ENCODE results near the gene SIMC1. TPM values are rescaled to one million over a fixed set of nuclear protein-coding genes. Genes with fewer than 3 reads are reported as not detected.
"Not testable (repeated sequence)": the region's sequence is repeated elsewhere in the genome, so short reads cannot be mapped to it uniquely, and the experiment has no call there.

The SIMC1 gene
- total RNA-seq, 2 experiments from 2014 or later, result 24.6 to 36.9 TPM

DNA sequence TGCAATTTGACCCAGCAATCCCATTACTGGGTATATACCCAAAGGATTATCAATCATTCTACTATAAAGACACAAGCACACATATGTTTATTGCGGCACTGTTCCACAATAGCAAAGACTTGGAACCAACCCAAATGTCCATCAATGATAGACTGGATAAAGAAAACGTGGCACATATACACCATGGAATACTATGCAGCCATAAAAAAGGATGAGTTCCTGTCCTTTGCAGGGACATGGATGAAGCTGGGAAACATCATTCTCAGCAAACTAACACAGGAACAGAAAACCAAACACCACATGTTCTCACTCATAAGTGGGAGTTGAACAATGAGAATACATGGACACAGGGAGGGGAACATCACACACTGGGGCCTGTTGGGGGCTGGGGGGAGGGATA is 39.9 kb upstream of the SIMC1 start:
- ATAC-seq; H3K4me1 Mint-ChIP-seq; CTCF ChIA-PET; H3K4me3 Mint-ChIP-seq; DNase-seq; H3K9me3 Mint-ChIP-seq (ENCODE audit: low read depth); H3K27ac Mint-ChIP-seq; H3K36me3 Mint-ChIP-seq: not testable (repeated sequence)
- H3K27me3 Mint-ChIP-seq, result peaks cover 32% of the 10 kb centered on the region

DNA sequence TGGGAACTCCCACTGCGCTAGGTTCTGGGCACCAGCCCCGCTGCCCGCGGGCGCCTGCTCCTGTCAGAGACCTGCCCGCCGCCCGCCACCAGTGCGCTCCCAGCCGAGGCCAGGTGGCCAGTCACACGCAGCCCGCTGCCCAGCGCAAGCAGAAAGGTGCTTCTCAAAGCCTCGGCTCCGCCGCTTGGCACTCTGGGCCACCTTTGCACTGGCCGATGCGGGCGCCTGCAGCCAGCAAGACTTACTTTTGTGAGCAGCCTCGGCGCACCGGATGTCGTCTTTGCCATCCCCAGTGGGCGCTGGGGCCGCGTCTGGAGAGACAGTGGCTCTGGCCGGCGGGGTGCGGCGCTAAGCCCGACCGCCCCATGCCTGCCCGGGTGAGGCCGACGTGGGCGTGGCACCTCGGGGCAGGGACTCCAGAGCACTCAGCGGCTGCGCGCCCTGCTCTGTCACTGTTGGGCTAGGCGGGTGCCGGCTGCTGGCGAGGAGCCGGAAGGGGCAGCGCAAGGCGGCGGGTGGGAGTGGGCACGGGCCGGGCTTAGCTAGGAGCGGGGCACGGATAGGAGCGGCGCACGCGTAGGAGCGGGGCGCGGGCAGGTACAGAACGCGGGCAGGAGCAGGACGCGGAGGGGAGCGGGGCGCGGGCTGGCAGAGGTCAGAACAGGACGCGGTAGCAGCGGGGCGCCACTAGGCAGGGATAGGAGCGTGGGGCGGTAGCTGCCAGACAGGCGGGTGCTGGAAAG is 39.1 kb upstream of the SIMC1 start:
- Mint-ChIP-seq H3K27me3 (peaks cover 32% of the 10 kb centered on the region), H3K4me3 (peak overlapping the region; percentile 44)
- CTCF ChIA-PET; H3K36me3 Mint-ChIP-seq; H3K27ac Mint-ChIP-seq; H3K4me1 Mint-ChIP-seq; DNase-seq; H3K9me3 Mint-ChIP-seq (ENCODE audit: low read depth): not testable (repeated sequence)
- peak; percentile 48 for ATAC-seq

- ATAC-seq; CTCF ChIA-PET; H3K4me3 Mint-ChIP-seq; H3K27ac Mint-ChIP-seq; H3K4me1 Mint-ChIP-seq; H3K9me3 Mint-ChIP-seq (ENCODE audit: low read depth); DNase-seq; H3K36me3 Mint-ChIP-seq: not testable (repeated sequence)
- H3K27me3 Mint-ChIP-seq, result peaks cover 37% of the 10 kb centered on the region
Observed at GRCh38 chr5:176199803-176200399, 38.3 kb upstream of the SIMC1 start.

GRCh38 chr5:176201811-176202210 is 36.4 kb upstream of the SIMC1 start:
- no peak for ATAC-seq
- no peaks in the 10 kb centered on the region for H3K36me3 Mint-ChIP-seq
- peaks cover 3% of the 10 kb centered on the region for H3K4me1 Mint-ChIP-seq
- no peak overlapping the region for H3K27ac Mint-ChIP-seq
- H3K27me3 Mint-ChIP-seq, result peaks cover 32% of the 10 kb centered on the region
- H3K9me3 Mint-ChIP-seq (ENCODE audit: low read depth), result no peaks in the 10 kb centered on the region
- CTCF ChIA-PET, result no interaction called here
- no peak for DNase-seq
- H3K4me3 Mint-ChIP-seq, result no peak overlapping the region

DNA sequence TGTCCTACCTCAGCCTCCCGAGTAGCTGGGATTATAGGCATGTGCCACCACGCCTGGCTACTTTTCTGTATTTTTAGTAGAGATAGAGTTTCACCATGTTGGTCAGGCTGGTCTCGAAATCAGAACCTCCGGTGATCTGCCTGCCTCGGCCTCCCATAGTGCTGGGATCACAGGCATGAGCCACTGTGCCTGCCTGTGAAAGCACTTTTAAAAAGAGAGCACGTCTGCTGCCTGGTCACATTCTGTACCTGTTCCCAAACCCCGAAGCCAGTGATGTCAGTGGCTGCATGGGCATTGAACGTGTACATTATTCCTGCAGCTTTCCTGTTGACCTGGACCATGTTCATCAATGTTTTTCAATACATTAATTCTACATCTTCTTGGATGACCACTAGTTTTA is 35.1 kb upstream of the SIMC1 start:
- H3K36me3 Mint-ChIP-seq, result no peaks in the 10 kb centered on the region
- no peak for DNase-seq
- CTCF ChIA-PET, result no interaction called here

GRCh38 chr5:176203535-176203934 is 34.7 kb upstream of the SIMC1 start:
- H3K4me1 Mint-ChIP-seq, CTCF ChIA-PET, H3K36me3 Mint-ChIP-seq: not testable (repeated sequence)

More for the DNA sequence above, 35.1 kb upstream of the SIMC1 start:
- Mint-ChIP-seq H3K4me3 (no peak overlapping the region), H3K9me3 (ENCODE audit: low read depth) (no peaks in the 10 kb centered on the region), H3K27me3 (peaks cover 26% of the 10 kb centered on the region), H3K27ac (no peak overlapping the region), H3K4me1 (peaks cover 3% of the 10 kb centered on the region)
- ATAC-seq, result no peak

GRCh38 chr5:176214466-176215021 is 23.7 kb upstream of the SIMC1 start:
- H3K36me3 Mint-ChIP-seq; H3K9me3 Mint-ChIP-seq (ENCODE audit: low read depth); H3K27ac Mint-ChIP-seq; DNase-seq; ATAC-seq; H3K4me3 Mint-ChIP-seq; CTCF ChIA-PET; H3K4me1 Mint-ChIP-seq: not testable (repeated sequence)
- H3K27me3 Mint-ChIP-seq, result peaks cover 17% of the 10 kb centered on the region

More at GRCh38 chr5:176203535-176203934, 34.7 kb upstream of the SIMC1 start:
- not testable (repeated sequence) for H3K4me3 Mint-ChIP-seq; H3K27ac Mint-ChIP-seq; H3K9me3 Mint-ChIP-seq (ENCODE audit: low read depth); ATAC-seq; DNase-seq
- H3K27me3 Mint-ChIP-seq, result peaks cover 23% of the 10 kb centered on the region

GRCh38 chr5:176216393-176216916 is 21.8 kb upstream of the SIMC1 start:
- DNase-seq; H3K9me3 Mint-ChIP-seq (ENCODE audit: low read depth); CTCF ChIA-PET; H3K4me3 Mint-ChIP-seq; H3K4me1 Mint-ChIP-seq; H3K27ac Mint-ChIP-seq; ATAC-seq; H3K36me3 Mint-ChIP-seq: not testable (repeated sequence)
- H3K27me3 Mint-ChIP-seq, result peaks cover 13% of the 10 kb centered on the region

- H3K27ac Mint-ChIP-seq; H3K4me1 Mint-ChIP-seq; CTCF ChIA-PET; H3K4me3 Mint-ChIP-seq; DNase-seq; H3K9me3 Mint-ChIP-seq (ENCODE audit: low read depth); H3K36me3 Mint-ChIP-seq; ATAC-seq: not testable (repeated sequence)
- H3K27me3 Mint-ChIP-seq, result peaks cover 10% of the 10 kb centered on the region
Observed at GRCh38 chr5:176217188-176217729, 21.0 kb upstream of the SIMC1 start.

GRCh38 chr5:176217764-176218163 is 20.5 kb upstream of the SIMC1 start:
- CTCF ChIA-PET, result interaction anchor here (0.6 kb wide), 1 partner anchor 560 kb away, joined by 3 read pairs; no protein-coding TSS in a partner anchor
- H3K4me3 Mint-ChIP-seq; H3K27ac Mint-ChIP-seq; H3K9me3 Mint-ChIP-seq (ENCODE audit: low read depth); H3K36me3 Mint-ChIP-seq; DNase-seq; H3K4me1 Mint-ChIP-seq; ATAC-seq: not testable (repeated sequence)
- H3K27me3 Mint-ChIP-seq, result peaks cover 10% of the 10 kb centered on the region

DNA sequence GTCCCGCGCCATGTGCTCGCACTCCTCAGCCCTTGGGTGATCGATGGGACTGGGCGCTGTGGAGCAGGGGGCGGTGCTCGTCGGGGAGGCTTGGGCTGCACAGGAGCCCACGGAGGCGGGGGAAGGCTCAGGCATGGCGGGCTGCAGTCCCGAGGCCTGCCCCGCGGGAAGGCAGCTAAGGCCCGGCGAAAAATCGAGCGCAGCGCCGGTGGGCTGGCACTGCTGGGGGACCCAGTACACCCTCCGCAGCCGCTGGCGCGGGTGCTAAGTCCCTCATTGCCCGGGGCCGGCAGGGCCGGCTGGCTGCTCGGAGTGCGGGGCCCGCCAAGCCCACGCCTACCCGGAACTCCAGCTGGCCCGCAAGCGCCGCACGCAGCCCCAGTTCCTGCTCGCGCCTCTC is 16.2 kb upstream of the SIMC1 start:
- ATAC-seq; H3K4me3 Mint-ChIP-seq; H3K36me3 Mint-ChIP-seq; CTCF ChIA-PET; H3K27me3 Mint-ChIP-seq; H3K9me3 Mint-ChIP-seq (ENCODE audit: low read depth); H3K4me1 Mint-ChIP-seq; DNase-seq; H3K27ac Mint-ChIP-seq: not testable (repeated sequence)

DNA sequence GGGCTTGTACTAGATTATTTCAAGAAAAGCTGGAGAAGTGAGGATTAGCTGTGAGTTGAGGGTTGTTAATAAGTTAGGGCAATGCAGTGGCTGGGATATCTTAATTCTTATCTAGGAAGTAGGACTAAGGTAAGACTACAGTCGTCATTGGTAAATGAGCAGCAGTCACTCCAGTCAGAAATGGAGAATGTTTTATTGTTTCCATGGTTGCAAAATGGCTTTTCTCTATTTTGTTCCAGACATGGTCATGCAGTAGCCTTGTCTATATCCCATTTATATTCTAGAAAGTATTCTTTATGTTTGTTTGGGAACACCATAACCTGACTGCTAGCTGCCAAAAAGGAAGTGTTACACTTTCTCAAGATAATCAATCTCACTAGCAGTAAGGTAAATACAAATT is 9.9 kb upstream of the SIMC1 start:
- DNase-seq; H3K4me1 Mint-ChIP-seq; H3K27me3 Mint-ChIP-seq; CTCF ChIA-PET; H3K36me3 Mint-ChIP-seq; H3K4me3 Mint-ChIP-seq; ATAC-seq; H3K9me3 Mint-ChIP-seq (ENCODE audit: low read depth); H3K27ac Mint-ChIP-seq: not testable (repeated sequence)

DNA sequence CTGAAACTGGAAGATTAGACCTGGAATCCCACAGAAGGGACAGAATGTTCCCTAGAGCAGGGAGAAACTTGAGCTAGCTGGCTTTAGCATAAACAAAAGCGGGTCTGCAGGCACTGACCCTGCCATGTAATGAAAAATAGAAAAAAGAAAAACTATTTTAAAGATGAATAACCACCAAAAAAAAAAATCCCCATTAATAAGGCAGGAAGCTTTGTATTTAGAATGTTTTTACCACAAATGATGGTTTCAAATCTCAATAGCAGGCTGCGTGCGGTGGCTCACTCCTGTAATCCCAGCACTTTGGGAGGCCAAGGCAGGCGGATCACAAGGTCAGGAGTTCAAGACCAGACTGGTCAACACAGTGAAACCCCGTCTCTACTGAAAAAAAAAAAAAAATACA is 5.0 kb upstream of the SIMC1 start:
- H3K27me3 Mint-ChIP-seq; H3K27ac Mint-ChIP-seq; H3K36me3 Mint-ChIP-seq; DNase-seq; H3K4me3 Mint-ChIP-seq; H3K9me3 Mint-ChIP-seq (ENCODE audit: low read depth); ATAC-seq; CTCF ChIA-PET: not testable (repeated sequence)
- peaks cover 10% of the 10 kb centered on the region for H3K4me1 Mint-ChIP-seq
